Colonic mucosa (tissue), 4 donors: ENCODE data around the gene LAPTM5. TPM values are rescaled to one million over a fixed set of nuclear protein-coding genes. Genes with fewer than 3 reads are reported as not detected.

Experiments
- DNase-seq: peaks from one replicate; pipeline ENCODE4 v3.0.0-alpha.2; 2020
- H3K27ac ChIP-seq: fragments of 200-600 bp; one replicate; pipeline ENCODE4 v1.8.0; 2021
- H3K27me3 ChIP-seq: fragments of 200-600 bp; one replicate; pipeline ENCODE4 v1.8.0; 2021
- H3K36me3 ChIP-seq: fragments of 200-600 bp; one replicate; pipeline ENCODE4 v1.8.0; 2021
- H3K4me1 ChIP-seq: fragments of 200-600 bp; one replicate; pipeline ENCODE4 v1.8.0; 2021; ENCODE audit warnings: mild to moderate bottlenecking
- H3K4me3 ChIP-seq: fragments of 200-600 bp; one replicate; pipeline ENCODE4 v1.8.0; 2021
- H3K9ac ChIP-seq, 2 donors: one replicate each; pipeline ENCODE4 v1.7.0; 2013; ENCODE audit warnings: control low read depth in 2 of 2, low read depth in 2 of 2, low read length in 2 of 2
- H3K9me3 ChIP-seq: fragments of 200-600 bp; one replicate; pipeline ENCODE4 v1.8.0; 2021
- intact Hi-C: fragments of 100-400 bp; cut with DNase I; formaldehyde crosslinking; loops from one replicate; pipeline ENCODE4 v1.14.1; 2022
- total RNA-seq, 2 donors: library from RNA; stranded (reverse); fragmentation: NEBNext Ultra II Directional in 1 of 2; extraction: Animal tissue kit (Norgen Biotek cat#: 25700) in 1 of 2; gene quantifications; one replicate each; pipeline ENCODE4 v1.2.1, GENCODE V29; 2021
- TF ChIP-seq, protein P1 (sequence below): fragments of 200-600 bp; IDR thresholded peaks from one replicate; pipeline ENCODE4 v1.8.0; 2022; ENCODE audit warnings: antibody characterized with exemption, mild to moderate bottlenecking
- donor health status: healthy.
- donor health status: DM: no; HTN: no; CAD: no.
- donor health status: DM: no; HTN: no; CAD: no.

Gene LAPTM5
- total RNA-seq, 2 donors from 2014 or later = 15.8 to 41.0 TPM

GRCh38 chr1:30729901-30730300, 27.7 kb downstream of the LAPTM5 start:
- Histone ChIP-seq H3K4me1 (no peaks in the 10 kb centered on the region), H3K9me3 (no peaks in the 10 kb centered on the region), H3K4me3 (no peak overlapping the region), H3K27me3 (no peaks in the 10 kb centered on the region), H3K27ac (no peak overlapping the region), H3K9ac (no peak overlapping the region), H3K36me3 (no peaks in the 10 kb centered on the region)
- no peak for DNase-seq
- intact Hi-C loops = no loop called here
- TF ChIP-seq, protein P1, sequence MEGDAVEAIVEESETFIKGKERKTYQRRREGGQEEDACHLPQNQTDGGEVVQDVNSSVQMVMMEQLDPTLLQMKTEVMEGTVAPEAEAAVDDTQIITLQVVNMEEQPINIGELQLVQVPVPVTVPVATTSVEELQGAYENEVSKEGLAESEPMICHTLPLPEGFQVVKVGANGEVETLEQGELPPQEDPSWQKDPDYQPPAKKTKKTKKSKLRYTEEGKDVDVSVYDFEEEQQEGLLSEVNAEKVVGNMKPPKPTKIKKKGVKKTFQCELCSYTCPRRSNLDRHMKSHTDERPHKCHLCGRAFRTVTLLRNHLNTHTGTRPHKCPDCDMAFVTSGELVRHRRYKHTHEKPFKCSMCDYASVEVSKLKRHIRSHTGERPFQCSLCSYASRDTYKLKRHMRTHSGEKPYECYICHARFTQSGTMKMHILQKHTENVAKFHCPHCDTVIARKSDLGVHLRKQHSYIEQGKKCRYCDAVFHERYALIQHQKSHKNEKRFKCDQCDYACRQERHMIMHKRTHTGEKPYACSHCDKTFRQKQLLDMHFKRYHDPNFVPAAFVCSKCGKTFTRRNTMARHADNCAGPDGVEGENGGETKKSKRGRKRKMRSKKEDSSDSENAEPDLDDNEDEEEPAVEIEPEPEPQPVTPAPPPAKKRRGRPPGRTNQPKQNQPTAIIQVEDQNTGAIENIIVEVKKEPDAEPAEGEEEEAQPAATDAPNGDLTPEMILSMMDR = no peak

DNA sequence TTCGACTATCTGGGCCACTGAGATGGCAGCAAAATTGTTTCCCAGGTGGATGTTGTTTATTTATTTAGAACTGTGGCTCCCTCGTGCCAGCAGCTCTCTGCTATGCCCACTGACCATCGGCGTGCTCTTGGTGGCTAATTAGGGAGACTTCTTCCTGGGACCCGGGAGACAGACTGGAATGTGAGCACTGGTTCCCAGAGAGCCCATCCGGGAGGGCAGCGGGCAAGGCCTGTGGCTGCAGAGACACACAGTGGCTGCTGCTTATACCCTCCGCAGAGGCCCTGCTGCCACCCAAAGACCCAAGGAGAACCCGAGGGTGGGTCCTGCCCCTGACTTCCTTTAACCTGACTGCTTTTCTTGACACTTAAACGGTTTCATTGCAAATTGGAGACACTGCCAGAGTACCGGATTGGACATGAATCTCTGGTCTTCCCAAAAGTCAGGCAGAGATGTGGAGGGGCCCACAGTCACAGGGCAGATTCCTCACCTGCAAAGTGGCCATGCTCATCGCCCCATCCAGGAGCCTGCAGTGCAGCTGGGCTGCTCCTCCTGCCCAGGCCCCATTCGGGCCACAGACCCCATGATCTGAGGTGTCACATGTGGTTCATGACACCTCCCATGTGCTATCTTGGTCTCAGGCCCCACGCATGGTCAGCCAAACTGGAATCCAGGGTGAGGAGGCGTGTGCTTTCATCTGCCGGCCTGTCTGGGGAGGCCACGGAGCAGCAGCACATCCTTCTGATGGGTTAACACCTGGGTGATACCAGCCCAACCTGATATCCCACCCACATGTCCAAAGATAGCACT, 28.5 kb downstream of the LAPTM5 start:
- H3K27ac ChIP-seq = no peak overlapping the region
- no peak for DNase-seq

GRCh38 chr1:30728340-30728739, 29.2 kb downstream of the LAPTM5 start:
- Histone ChIP-seq H3K9ac (no peak overlapping the region), H3K27ac (no peak overlapping the region), H3K4me3 (no peak overlapping the region), H3K36me3 (no peaks in the 10 kb centered on the region), H3K9me3 (no peaks in the 10 kb centered on the region), H3K4me1 (no peaks in the 10 kb centered on the region), H3K27me3 (no peaks in the 10 kb centered on the region)
- intact Hi-C loops = no loop called here
- DNase-seq = no peak
- TF ChIP-seq, protein P1 = no peak

More for the DNA sequence above, 28.5 kb downstream of the LAPTM5 start:
- H3K27me3 ChIP-seq = no peaks in the 10 kb centered on the region
- H3K4me1 ChIP-seq = no peaks in the 10 kb centered on the region
- no peaks in the 10 kb centered on the region for H3K36me3 ChIP-seq
- intact Hi-C loops = no loop called here
- TF ChIP-seq, protein P1 = no peak
- H3K9ac ChIP-seq = no peak overlapping the region
- no peaks in the 10 kb centered on the region for H3K9me3 ChIP-seq
- H3K4me3 ChIP-seq = no peak overlapping the region

DNA sequence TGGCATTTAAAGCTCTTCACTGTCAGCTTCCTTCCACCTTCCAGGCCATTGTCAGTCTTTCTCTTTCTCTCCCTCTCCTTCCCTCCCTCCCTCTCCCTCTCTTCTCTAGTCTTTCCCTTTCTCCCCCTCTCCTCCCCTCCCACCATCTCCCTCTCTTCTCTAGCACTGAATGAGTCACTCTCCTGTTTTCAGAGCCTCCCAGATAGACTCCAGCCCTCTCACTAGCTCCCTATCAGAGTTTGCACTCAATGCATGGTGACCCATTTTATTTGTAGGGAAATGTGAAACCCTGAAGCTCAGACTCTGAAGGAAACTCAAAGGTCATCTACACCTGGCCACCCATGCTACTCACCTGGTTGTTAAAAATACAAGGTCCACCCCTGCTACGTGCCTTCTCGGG, 29.8 kb downstream of the LAPTM5 start:
- H3K27me3 ChIP-seq = no peaks in the 10 kb centered on the region
- H3K4me1 ChIP-seq = no peaks in the 10 kb centered on the region
- H3K4me3 ChIP-seq = no peak overlapping the region
- no peaks in the 10 kb centered on the region for H3K9me3 ChIP-seq
- TF ChIP-seq, protein P1 = no peak
- no peak for DNase-seq
- no peaks in the 10 kb centered on the region for H3K36me3 ChIP-seq
- no peak overlapping the region for H3K9ac ChIP-seq
- H3K27ac ChIP-seq = no peak overlapping the region
- intact Hi-C loops = no loop called here

DNA sequence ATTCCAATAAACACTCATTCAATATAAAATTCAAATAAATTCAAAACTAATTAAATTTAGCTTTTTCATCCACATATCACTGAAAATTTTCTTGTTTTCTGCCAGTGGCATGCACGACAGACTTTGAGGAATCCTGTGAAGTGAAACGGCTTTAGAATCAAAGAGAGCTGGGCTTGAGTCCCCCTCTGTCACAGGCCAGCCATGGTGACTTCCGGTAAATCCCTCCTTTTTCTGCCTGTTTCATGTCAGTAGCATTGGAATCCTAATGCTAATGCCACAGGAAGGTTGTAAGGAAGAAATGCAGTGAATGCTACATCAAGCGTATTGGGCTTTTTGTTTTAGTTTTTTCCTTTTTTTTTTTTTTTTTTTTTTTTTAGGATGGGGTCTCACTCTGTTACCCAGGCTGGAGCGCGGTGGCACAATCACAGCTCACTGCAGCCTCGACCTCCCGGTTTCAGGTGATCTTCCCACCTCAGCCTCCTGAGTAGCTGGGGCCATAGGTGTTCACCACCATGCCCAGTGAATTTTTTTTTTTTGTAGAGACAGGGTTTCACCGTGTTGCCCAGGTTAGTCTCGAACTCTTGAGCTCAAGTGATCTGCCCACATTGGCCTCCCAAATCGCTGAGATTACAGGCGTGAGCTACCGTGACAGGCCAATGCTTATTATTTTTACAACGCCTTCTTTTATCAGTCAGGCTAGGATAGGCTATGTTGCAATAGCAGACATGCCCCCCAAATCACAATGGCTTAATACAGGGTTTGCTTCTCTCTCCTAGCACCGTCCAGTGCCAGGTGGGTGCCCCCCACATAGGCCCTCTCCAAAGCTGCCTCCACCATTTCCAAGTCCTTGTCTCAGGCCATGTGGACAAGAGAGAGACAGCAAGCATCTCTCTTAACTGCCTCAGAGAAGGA, 30.5 kb downstream of the LAPTM5 start:
- DNase-seq = no peak
- no peak overlapping the region for H3K27ac ChIP-seq

More for the DNA sequence above, 30.5 kb downstream of the LAPTM5 start:
- no peaks in the 10 kb centered on the region for H3K9me3 ChIP-seq
- H3K36me3 ChIP-seq = no peaks in the 10 kb centered on the region
- no peaks in the 10 kb centered on the region for H3K27me3 ChIP-seq
- H3K4me1 ChIP-seq = no peaks in the 10 kb centered on the region
- no peak overlapping the region for H3K4me3 ChIP-seq
- no peak overlapping the region for H3K9ac ChIP-seq
- TF ChIP-seq, protein P1 = no peak
- intact Hi-C loops = no loop called here
